Measurements from ENCODE around the gene FOXI1. TPM values are rescaled to one million over a fixed set of nuclear protein-coding genes. Genes with fewer than 3 reads are reported as not detected.

The FOXI1 gene
- total RNA-seq, 1 donor from 2014 or later: not detected

DNA sequence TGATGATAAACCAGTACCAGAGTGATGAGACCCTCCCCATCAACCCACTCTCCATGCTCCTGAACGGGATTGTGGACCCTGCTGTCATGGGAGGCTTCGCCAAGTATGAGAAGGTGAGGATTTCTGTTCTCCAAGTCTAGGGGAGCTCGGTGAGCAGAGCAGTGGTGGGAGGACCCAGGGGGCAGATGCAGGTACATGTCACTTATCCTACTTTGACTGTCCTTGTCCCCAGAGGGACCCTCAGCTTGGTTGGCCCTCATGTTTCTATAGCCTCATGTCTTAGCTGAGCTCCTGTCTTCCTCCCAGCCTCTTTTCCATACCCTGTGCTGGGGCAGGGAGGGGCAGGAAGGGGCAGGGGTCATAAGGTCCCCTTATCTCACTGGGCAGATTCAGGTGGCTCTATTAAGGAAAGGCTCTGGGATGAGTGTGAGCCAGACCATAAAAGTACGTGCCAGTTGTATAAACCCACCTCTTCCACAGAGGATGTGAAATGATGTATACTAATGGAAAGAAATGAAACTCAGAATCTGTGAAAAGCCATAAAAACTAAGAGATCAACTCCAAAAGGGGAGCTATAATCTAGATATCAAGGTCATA is 38.0 kb upstream of the FOXI1 start:
- no peaks in the 10 kb centered on the region for H3K79me2 ChIP-seq (ENCODE audit: insufficient read depth, low read length)
- no peak overlapping the region for H3K4me3 Mint-ChIP-seq (ENCODE audit: unreplicated experiment)
- no peak overlapping the region for H3K27ac Mint-ChIP-seq (ENCODE audit: unreplicated experiment)
- no peak for DNase-seq (ENCODE audit: low read depth)
- no peaks in the 10 kb centered on the region for H3K36me3 Mint-ChIP-seq (ENCODE audit: low read depth, unreplicated experiment)
- no peaks in the 10 kb centered on the region for H3K27me3 ChIP-seq (ENCODE audit: insufficient read depth, low read length)
- H3K9me3 ChIP-seq (ENCODE audit: insufficient read depth, low read depth, low read length): no peaks in the 10 kb centered on the region
- H3K27me3 Mint-ChIP-seq (ENCODE audit: low read depth, unreplicated experiment): peaks cover 23% of the 10 kb centered on the region
- H3K9ac ChIP-seq (ENCODE audit: low read length): no peak overlapping the region
- H3K27ac ChIP-seq (ENCODE audit: low read depth, low read length): no peak overlapping the region
- no peaks in the 10 kb centered on the region for H3K9me3 Mint-ChIP-seq (ENCODE audit: unreplicated experiment)
- TF ChIP-seq, protein P1, sequence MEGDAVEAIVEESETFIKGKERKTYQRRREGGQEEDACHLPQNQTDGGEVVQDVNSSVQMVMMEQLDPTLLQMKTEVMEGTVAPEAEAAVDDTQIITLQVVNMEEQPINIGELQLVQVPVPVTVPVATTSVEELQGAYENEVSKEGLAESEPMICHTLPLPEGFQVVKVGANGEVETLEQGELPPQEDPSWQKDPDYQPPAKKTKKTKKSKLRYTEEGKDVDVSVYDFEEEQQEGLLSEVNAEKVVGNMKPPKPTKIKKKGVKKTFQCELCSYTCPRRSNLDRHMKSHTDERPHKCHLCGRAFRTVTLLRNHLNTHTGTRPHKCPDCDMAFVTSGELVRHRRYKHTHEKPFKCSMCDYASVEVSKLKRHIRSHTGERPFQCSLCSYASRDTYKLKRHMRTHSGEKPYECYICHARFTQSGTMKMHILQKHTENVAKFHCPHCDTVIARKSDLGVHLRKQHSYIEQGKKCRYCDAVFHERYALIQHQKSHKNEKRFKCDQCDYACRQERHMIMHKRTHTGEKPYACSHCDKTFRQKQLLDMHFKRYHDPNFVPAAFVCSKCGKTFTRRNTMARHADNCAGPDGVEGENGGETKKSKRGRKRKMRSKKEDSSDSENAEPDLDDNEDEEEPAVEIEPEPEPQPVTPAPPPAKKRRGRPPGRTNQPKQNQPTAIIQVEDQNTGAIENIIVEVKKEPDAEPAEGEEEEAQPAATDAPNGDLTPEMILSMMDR (IDR thresholded peaks at IDR 0.05; ENCODE audit: insufficient read depth, low read depth, low read length): no peak
- TF ChIP-seq EZH2 (IDR thresholded peaks at IDR 0.05; ENCODE audit: insufficient read depth, low read length): no peak
- H3K4me1 Mint-ChIP-seq (ENCODE audit: low read depth, unreplicated experiment): no peaks in the 10 kb centered on the region
- H3K4me2 ChIP-seq (ENCODE audit: low read length): no peak overlapping the region
- no peaks in the 10 kb centered on the region for H3K36me3 ChIP-seq (ENCODE audit: insufficient read depth, low read length)
- H3K4me1 ChIP-seq (ENCODE audit: insufficient read depth, low read length): no peaks in the 10 kb centered on the region
- no peak overlapping the region for H3K4me3 ChIP-seq (ENCODE audit: insufficient read depth, low read depth, low read length)
- H2AFZ ChIP-seq (ENCODE audit: low read depth, low read length): no peak overlapping the region
- H4K20me1 ChIP-seq (ENCODE audit: insufficient read depth, low read length): no peaks in the 10 kb centered on the region
- FAIRE-seq: no peak

GRCh38 chr5:170069512-170069911 is 36.2 kb upstream of the FOXI1 start:
- H3K4me3 Mint-ChIP-seq (ENCODE audit: unreplicated experiment): no peak overlapping the region
- no peak for DNase-seq (ENCODE audit: low read depth)
- Histone ChIP-seq H3K27ac (ENCODE audit: low read depth, low read length) (no peak overlapping the region), H3K79me2 (ENCODE audit: insufficient read depth, low read length) (no peaks in the 10 kb centered on the region), H3K9me3 (ENCODE audit: insufficient read depth, low read depth, low read length) (no peaks in the 10 kb centered on the region), H3K9ac (ENCODE audit: low read length) (no peak overlapping the region), H2AFZ (ENCODE audit: low read depth, low read length) (no peak overlapping the region), H4K20me1 (ENCODE audit: insufficient read depth, low read length) (no peaks in the 10 kb centered on the region), H3K36me3 (ENCODE audit: insufficient read depth, low read length) (no peaks in the 10 kb centered on the region), H3K4me3 (ENCODE audit: insufficient read depth, low read depth, low read length) (no peak overlapping the region), H3K4me2 (ENCODE audit: low read length) (no peak overlapping the region), H3K4me1 (ENCODE audit: insufficient read depth, low read length) (no peaks in the 10 kb centered on the region), H3K27me3 (ENCODE audit: insufficient read depth, low read length) (no peaks in the 10 kb centered on the region)
- no peaks in the 10 kb centered on the region for H3K36me3 Mint-ChIP-seq (ENCODE audit: low read depth, unreplicated experiment)
- no peaks in the 10 kb centered on the region for H3K4me1 Mint-ChIP-seq (ENCODE audit: low read depth, unreplicated experiment)
- no peak for FAIRE-seq
- TF ChIP-seq EZH2 (IDR thresholded peaks at IDR 0.05; ENCODE audit: insufficient read depth, low read length): no peak
- TF ChIP-seq, protein P1 (IDR thresholded peaks at IDR 0.05; ENCODE audit: insufficient read depth, low read depth, low read length): no peak
- peaks cover 27% of the 10 kb centered on the region for H3K27me3 Mint-ChIP-seq (ENCODE audit: low read depth, unreplicated experiment)
- H3K9me3 Mint-ChIP-seq (ENCODE audit: unreplicated experiment): no peaks in the 10 kb centered on the region
- no peak overlapping the region for H3K27ac Mint-ChIP-seq (ENCODE audit: unreplicated experiment)
